ENCODE data around the gene PTPRG.
"Not testable (repeated sequence)": the region's sequence is repeated elsewhere in the genome, so short reads cannot be mapped to it uniquely, and the experiment has no call there.

The PTPRG gene

DNA sequence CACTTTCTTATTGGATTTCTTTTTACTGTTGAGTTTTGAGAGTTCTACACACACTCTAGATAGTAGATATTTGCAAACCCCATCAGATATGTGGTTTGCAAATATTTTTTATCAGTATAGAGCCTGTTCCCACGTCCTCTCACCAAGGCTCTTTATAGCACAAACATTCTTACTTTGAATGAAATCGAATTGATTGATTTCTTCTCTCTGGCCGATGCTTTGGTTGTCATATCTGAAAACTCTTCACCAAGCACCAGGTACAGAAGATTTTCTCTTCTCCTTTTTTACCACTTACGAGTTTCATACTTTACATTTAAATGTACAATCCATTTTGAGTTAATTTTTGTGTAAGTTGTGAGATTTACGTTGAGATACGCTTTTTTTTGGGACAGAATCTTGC lies 163.4 kb downstream of the PTPRG start:
- no peak for DNase-seq (ENCODE audit: low spot score)

DNA sequence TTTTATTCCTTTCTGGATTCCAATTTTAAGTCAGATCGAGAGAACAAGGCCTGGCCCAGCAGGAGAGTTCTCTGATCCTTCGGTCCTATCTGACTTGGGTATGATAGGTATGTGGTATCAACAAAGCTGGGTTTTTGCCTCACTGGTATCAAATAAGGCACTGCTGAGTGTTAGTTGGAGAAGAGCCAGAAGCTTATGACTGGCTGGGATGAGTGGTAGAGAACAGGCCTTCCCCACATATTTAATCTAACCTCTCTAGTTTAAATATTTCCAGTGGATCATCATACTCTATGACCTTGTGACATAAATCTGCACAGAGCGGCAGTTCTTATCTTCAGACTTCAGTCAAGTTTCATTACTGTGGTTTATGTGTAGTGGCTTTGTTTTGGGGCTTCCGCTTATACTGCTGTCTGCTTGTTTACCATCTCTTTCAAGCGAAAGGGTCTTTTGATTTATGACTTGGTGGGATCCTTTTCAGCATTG lies 164.5 kb downstream of the PTPRG start:
- DNase-seq (ENCODE audit: low spot score): no peak

DNA sequence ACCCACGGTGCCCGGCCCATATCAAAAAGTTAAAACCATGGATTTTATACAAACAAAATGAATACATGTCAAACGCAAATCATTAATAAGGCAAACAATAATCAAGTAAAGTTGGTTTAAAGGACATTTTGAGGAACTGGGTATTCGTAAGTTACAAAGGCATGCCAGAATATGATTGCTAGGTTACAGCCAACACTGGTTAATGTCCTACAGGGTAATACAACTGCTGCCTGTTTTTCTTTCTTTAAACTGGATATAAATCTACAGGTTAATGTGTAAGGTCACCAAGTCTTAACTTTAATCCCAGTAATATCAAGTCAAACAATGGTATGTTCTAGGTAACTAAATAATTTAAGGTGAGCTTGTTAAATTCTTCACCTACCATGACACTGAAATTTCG lies 166.1 kb downstream of the PTPRG start:
- DNase-seq (ENCODE audit: low spot score): no peak

DNA sequence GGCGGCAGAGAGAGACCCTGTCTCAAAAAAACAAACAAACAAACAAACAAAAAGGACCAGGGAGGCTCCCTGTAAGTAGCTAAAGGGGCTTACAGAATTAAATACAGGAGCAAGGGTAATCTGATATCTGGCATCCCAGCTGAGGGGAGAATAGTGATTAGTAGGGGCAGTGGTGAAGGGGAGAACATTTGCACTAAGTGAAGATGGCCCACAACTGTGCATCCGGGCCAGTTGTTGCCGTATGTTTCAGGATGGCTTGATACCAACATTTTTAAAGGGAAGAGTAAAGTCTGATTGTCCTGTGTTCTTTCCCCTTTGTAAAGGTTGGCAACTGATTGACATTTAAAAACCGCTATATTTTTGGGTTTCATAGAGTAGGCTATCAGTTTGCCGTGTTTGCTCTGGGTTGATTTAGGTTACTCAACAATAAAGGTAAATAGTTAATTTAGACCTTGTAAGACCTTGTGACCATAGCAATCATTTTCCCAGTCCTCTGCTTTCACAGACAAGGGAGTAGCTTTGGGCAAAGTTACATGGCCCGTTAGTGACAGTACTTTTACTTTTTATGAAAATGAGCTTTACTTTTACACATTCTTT lies 167.8 kb downstream of the PTPRG start:
- no peak for DNase-seq (ENCODE audit: low spot score)

DNA sequence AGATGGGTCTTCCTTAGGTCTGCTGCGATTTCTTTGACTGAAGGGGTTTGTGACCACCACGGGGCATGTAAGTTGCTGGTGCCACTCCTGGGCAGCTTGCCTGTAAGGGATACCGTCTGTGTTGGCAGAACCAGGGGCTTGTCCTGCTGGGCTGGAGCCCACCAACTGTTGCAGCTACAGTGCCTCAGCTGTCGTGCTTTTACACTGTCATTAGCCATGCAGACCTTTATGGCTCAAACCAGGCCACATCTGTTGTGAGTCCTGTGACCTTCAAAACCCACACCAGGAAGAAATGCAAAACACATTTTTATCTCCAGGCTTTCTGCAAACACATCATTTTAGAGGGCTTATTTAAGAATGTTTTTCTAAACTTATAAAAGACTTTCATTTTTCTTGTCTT lies 168.7 kb downstream of the PTPRG start:
- no peak for DNase-seq (ENCODE audit: low spot score)

- DNase-seq (ENCODE audit: low spot score): no peak
These were observed 169.3 kb downstream of the PTPRG start for GRCh38 chr3:61730577-61731231.

- no peak for DNase-seq (ENCODE audit: low spot score)
These were observed 171.6 kb downstream of the PTPRG start for GRCh38 chr3:61733000-61733399.

DNA sequence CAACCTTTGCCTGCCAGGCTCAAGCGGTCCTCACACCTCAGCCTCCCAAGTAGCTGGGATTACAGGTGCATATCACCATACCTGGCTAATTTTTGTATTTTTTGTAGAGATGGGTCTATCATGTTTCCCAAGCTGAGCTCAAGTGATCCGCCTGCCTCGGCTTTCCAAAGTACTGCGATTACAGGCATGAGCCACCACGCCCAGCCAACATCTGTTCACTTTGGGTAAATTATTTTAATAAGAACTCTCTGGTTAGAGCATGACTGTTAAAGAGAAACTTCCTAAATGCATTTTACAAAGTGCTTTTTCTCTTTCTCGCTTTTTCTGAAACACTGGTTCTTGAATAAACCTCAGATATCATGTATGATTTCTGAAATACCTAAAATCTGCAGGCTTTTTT lies 172.5 kb downstream of the PTPRG start:
- no peak for DNase-seq (ENCODE audit: low spot score)

- DNase-seq (ENCODE audit: low spot score): no peak
These were observed 173.6 kb downstream of the PTPRG start for GRCh38 chr3:61734749-61735686.

GRCh38 chr3:61736506-61736905 lies 175.1 kb downstream of the PTPRG start:
- DNase-seq (ENCODE audit: low spot score): no peak

- DNase-seq (ENCODE audit: low spot score): no peak
These were observed 178.3 kb downstream of the PTPRG start for GRCh38 chr3:61739640-61740039.

GRCh38 chr3:61740494-61740893 lies 179.1 kb downstream of the PTPRG start:
- no peak for DNase-seq (ENCODE audit: low spot score)

- no peak for DNase-seq (ENCODE audit: low spot score)
These were observed 180.2 kb downstream of the PTPRG start for GRCh38 chr3:61741551-61741950.

DNA sequence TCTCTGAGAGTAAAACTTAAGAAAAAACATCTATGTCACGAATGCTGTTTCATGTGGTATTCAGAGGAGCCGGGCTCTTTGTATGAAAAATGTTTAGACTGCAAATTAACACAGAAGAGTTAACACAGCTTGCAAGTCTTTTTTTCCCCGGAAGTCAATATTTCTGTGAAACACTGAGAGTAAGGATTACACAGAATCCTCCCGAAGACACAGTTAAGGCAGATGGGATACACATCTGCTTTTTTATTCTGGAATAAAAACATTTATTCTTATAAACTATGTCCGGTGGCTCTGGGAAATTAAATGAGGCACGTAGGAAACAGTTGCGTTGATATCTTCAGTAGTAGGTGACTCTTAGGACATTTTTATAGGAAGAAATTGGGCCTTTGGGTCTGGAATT lies 180.6 kb downstream of the PTPRG start:
- DNase-seq (ENCODE audit: low spot score): no peak

GRCh38 chr3:61743067-61743466 lies 181.7 kb downstream of the PTPRG start:
- DNase-seq (ENCODE audit: low spot score): no peak

DNA sequence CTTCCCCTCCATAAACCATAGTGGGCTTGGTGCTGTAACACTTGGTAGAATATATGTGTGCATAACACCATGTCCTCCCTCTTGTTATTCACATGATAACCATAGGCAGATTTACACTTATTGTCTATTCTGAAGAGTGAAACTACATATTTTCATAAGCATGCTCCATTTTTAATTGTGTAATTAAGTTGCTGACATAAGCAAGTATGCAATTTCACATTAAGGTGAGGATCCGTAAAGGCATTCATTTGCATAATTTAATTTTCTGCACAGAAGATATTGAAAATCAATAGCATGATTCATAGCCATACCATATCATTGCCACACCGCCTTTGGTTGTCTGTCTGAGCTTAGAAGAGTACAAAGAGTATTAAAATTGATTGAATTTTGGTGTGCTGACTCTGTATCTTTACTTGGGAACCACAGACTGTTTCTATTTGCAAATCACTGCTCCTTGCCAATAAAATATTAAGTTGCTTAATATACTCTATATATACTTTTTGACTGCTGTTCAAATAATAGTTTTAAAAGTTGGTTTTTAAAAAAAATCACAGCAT lies 182.4 kb downstream of the PTPRG start:
- DNase-seq (ENCODE audit: low spot score): no peak

DNA sequence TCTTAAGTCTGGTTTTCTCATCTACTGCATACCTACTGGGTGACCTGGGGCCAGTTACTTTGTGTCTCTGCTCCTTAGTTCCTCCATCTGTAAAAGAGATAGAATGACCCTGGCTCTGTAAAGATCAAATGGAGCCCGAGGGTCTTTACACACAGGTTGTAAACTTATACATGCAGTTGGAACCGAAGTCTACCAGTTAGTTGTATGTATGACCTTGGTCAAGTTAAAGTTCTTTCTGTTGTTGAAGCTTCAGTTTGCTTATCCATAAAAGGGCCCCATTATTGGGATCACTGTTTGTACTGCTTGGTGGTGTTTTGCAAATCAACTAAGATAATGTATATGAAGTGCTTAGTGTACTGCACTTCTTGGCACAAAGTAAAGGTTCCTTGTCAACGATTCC lies 186.9 kb downstream of the PTPRG start:
- DNase-seq (ENCODE audit: low spot score): no peak

GRCh38 chr3:61750766-61751165 lies 189.4 kb downstream of the PTPRG start:
- DNase-seq (ENCODE audit: low spot score): no peak

DNA sequence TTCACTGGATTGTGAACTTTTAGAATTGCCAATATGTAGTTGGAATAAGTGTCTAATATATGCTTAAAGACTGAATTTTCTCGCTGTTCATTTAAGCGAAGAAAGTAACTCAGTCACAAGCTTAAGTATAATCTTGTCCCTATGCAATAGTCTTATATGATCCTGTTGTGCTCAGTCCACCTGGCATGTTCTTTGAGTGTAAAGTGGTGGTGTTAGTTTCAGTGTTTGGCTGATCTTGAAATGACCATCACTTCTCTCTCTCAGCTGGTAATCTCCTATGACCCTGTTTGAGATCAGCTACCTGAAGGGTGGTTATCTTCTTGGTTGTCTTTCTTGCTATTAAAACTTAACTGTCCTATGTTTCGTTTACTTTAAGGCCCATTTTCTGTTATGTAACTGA lies 197.5 kb downstream of the PTPRG start:
- no peak for DNase-seq (ENCODE audit: low spot score)

DNA sequence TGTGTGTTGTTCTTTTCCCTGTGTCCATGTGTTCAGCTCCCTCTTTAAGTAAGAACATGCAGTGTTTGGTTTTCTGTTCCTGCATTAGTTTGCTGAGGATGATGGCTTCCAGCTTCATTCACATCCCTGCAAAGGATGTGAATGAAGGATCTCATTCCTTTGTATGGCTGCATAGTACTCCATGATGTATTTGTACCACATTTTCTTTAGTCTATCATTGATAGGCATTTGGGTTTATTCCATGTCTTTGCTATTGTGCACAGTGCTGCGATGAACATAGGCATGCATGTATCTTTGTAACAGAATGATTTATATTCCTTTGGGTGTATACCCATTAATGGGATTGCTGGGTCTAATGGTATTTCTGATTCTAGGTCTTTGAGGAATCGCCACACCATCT lies 199.4 kb downstream of the PTPRG start:
- DNase-seq (ENCODE audit: low spot score): not testable (repeated sequence)

DNA sequence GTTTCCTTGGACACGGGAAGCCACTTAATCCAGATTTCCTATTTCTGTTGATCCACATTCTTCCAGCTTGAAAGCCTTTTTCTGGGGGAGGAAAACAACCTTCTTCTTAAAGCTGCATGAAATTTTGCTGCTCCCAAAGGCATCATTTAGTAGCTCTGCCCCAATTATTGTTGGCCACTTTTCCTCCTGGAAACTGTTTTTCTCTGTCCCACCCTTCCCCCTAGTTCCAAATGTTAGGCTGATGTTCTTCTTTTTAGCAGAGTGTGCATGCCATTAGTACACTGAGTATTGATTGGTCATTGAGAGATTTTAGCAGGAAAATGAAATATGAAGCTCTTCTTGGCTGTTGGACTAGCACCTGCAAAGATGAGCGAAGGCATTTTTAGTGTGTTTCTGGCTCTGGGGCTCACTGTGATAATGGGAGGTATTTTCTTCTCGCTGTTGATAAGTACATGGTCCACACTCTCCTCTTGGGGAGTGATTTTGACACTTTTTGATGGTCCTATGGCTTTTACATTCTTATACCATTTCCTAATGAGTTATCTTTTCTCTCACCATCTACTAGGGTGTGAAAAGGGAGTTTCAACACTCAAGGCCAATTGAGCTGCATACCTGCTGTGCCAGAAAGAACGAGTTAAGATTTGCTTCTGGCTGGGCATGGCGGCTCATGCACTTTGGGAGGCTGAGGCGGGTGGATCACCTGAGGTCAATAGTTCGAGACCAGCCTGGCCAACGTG lies 200.5 kb downstream of the PTPRG start:
- no peak for DNase-seq (ENCODE audit: low spot score)

All from hematopoietic multipotent progenitor cell treated with erythropoietin and hydrocortisone succinate and interleukin-3 and kit ligand, for 17 days (in vitro differentiated cells).